ENCODE data around the gene SERTAD3. TPM values are rescaled to one million over a fixed set of nuclear protein-coding genes. Genes with fewer than 3 reads are reported as not detected.

Gene SERTAD3
- total RNA-seq, 1 experiment from 2014 or later: 30.9 TPM

- no CpG with 5 or more reads among the region's 3 CpGs for WGBS (ENCODE audit: extremely low coverage, insufficient read length, low lambda C conversion rate)
- Histone ChIP-seq H4K20me1 (ENCODE audit: control insufficient read depth, insufficient read depth, insufficient read length) (no peaks in the 10 kb centered on the region), H3K27ac (ENCODE audit: insufficient read length, low read depth, low read length) (no peak overlapping the region)
Observed at GRCh38 chr19:40418040-40418439, 26.1 kb downstream of the SERTAD3 start.

More at GRCh38 chr19:40418040-40418439, 26.1 kb downstream of the SERTAD3 start:
- Histone ChIP-seq H3K4ac (ENCODE audit: low read depth, low read length) (no peak overlapping the region), H3K79me1 (ENCODE audit: insufficient read depth, low read depth, low read length, poor library complexity, severe bottlenecking) (no peaks in the 10 kb centered on the region), H4K91ac (ENCODE audit: insufficient read length, low read depth, low read length) (no peak overlapping the region), H3T11ph (ENCODE audit: low read length) (no peak overlapping the region), H3K9ac (ENCODE audit: extremely low read depth, insufficient read length, low read length) (no peak overlapping the region), H3K14ac (ENCODE audit: insufficient read depth, low read length) (no peak overlapping the region), H3K23me2 (ENCODE audit: insufficient read length, low read depth, low read length, poor library complexity, severe bottlenecking) (peaks cover 3% of the 10 kb centered on the region), H3K79me2 (ENCODE audit: insufficient read depth, low read length) (no peaks in the 10 kb centered on the region), H3K4me1 (ENCODE audit: insufficient read depth, low read length) (no peaks in the 10 kb centered on the region), H2BK120ac (ENCODE audit: low read depth, low read length, poor library complexity, severe bottlenecking) (no peak overlapping the region), H2AFZ (ENCODE audit: low read length) (no peak overlapping the region), H4K5ac (ENCODE audit: insufficient read length, low read depth, low read length) (no peak overlapping the region), H3K23ac (ENCODE audit: insufficient read length, low read depth, low read length) (no peak overlapping the region), H2AK5ac (ENCODE audit: insufficient read length, low read length) (no peak overlapping the region), H2BK5ac (ENCODE audit: insufficient read length, low read length) (no peak overlapping the region), H4K8ac (replicated peaks; ENCODE audit: insufficient read length, low read depth, low read length) (no peak overlapping the region), H2BK12ac (ENCODE audit: insufficient read length, low read depth, low read length) (no peak overlapping the region), H3K9me3 (ENCODE audit: control insufficient read depth, low read depth, low read length) (no peaks in the 10 kb centered on the region), H3K56ac (ENCODE audit: insufficient read length, low read depth, low read length) (no peak overlapping the region), H2BK15ac (ENCODE audit: low read depth, low read length) (no peak overlapping the region), H2BK20ac (ENCODE audit: low read depth, low read length, poor library complexity, severe bottlenecking) (no peak overlapping the region), H3K4me2 (ENCODE audit: insufficient read depth, insufficient read length, low read length) (no peak overlapping the region), H3K18ac (ENCODE audit: insufficient read length, low read depth, low read length) (no peak overlapping the region), H3K27me3 (ENCODE audit: insufficient read depth, low read length) (no peaks in the 10 kb centered on the region)
- Mint-ChIP-seq H3K36me3 (ENCODE audit: insufficient read depth in 1 of 3, low read depth in 3 of 3) (peaks cover 0 to 5% (median 4%) of the 10 kb centered on the region in 3 experiments; a peak in 3 of 7 replicates), H3K9me3 (peaks cover 0 to 3% of the 10 kb centered on the region in 2 experiments; a peak in 1 of 5 replicates), H3K4me3 (peak overlapping the region in 1 of 2 experiments; percentile 22; a peak in 2 of 5 replicates), H3K27me3 (ENCODE audit: low read depth) (peaks cover 7% of the 10 kb centered on the region), H3K4me1 (peaks cover 24 to 40% of the 10 kb centered on the region in 2 experiments), H3K27ac (peak overlapping the region in 1 of 3 experiments; percentile 23; a peak in 2 of 7 replicates)
- TF ChIP-seq, protein P1, sequence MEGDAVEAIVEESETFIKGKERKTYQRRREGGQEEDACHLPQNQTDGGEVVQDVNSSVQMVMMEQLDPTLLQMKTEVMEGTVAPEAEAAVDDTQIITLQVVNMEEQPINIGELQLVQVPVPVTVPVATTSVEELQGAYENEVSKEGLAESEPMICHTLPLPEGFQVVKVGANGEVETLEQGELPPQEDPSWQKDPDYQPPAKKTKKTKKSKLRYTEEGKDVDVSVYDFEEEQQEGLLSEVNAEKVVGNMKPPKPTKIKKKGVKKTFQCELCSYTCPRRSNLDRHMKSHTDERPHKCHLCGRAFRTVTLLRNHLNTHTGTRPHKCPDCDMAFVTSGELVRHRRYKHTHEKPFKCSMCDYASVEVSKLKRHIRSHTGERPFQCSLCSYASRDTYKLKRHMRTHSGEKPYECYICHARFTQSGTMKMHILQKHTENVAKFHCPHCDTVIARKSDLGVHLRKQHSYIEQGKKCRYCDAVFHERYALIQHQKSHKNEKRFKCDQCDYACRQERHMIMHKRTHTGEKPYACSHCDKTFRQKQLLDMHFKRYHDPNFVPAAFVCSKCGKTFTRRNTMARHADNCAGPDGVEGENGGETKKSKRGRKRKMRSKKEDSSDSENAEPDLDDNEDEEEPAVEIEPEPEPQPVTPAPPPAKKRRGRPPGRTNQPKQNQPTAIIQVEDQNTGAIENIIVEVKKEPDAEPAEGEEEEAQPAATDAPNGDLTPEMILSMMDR (conservative IDR thresholded peaks at IDR 0.05): no peak
- DNase-seq: no peak
